ENCODE measurements around the gene PIGN.

Gene PIGN

DNA sequence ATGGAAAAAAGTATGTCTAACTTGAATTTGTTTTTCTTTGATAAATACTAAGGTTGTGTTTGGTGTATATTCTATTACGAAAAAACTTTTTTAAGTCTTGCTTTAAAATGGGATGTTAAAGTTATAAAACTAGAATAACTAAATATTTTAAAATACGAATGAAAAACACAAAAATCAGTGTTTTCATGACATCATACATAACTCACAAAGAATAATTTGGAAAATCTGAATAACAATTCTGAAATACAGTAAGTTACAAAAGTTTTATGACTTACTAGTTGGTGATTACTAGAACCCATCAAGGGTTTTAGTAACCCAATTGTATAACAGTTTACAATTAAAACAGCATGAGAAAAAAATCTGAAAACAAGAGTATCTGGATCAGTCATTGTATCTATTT lies 61.2 kb downstream of the PIGN start:
- no peak for DNase-seq (ENCODE audit: low spot score)

GRCh38 chr18:62122330-62122729 lies 64.5 kb downstream of the PIGN start:
- no peak for TF ChIP-seq CTCF (IDR thresholded peaks at IDR 0.05; ENCODE audit: poor library complexity, severe bottlenecking)
- Histone ChIP-seq H3K9me3 (ENCODE audit: severe bottlenecking) (no peaks in the 10 kb centered on the region), H3K4me1 (ENCODE audit: insufficient read depth, poor library complexity, severe bottlenecking) (no peaks in the 10 kb centered on the region), H3K4me3 (ENCODE audit: severe bottlenecking) (no peak overlapping the region), H3K27ac (ENCODE audit: poor library complexity, severe bottlenecking) (no peak overlapping the region), H3K36me3 (ENCODE audit: low read depth) (no peaks in the 10 kb centered on the region), H3K27me3 (ENCODE audit: insufficient read depth, poor library complexity, severe bottlenecking) (no peaks in the 10 kb centered on the region)
- no peak for DNase-seq (ENCODE audit: low spot score)
- ATAC-seq (ENCODE audit: low read depth) = no peak

More for the DNA sequence above, 61.2 kb downstream of the PIGN start:
- TF ChIP-seq CTCF (IDR thresholded peaks at IDR 0.05; ENCODE audit: poor library complexity, severe bottlenecking) = no peak
- no peaks in the 10 kb centered on the region for H3K4me1 ChIP-seq (ENCODE audit: insufficient read depth, poor library complexity, severe bottlenecking)
- H3K27me3 ChIP-seq (ENCODE audit: insufficient read depth, poor library complexity, severe bottlenecking) = no peaks in the 10 kb centered on the region
- no peak overlapping the region for H3K4me3 ChIP-seq (ENCODE audit: severe bottlenecking)
- H3K9me3 ChIP-seq (ENCODE audit: severe bottlenecking) = no peaks in the 10 kb centered on the region
- no peaks in the 10 kb centered on the region for H3K36me3 ChIP-seq (ENCODE audit: low read depth)
- H3K27ac ChIP-seq (ENCODE audit: poor library complexity, severe bottlenecking) = no peak overlapping the region
- ATAC-seq (ENCODE audit: low read depth) = no peak

DNA sequence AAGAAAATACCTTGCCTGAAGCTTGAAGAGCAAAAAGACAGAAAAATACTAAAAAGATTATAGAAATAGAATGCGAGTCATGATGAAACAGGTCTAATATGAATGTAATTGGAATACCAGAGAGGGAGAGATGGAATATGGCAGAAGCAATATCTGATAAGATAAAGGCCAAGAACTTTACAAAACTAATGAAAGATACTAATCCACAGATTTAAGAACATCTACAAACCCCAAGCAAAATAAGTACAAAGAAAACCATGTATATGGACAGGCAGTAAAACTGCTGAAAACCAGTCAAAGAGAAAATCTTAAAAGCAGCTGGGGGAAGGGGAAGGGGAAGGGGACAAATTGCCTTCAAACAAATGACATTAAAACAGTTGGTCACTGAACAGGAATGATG lies 67.0 kb downstream of the PIGN start:
- ATAC-seq (ENCODE audit: low read depth) (no peak), DNase-seq (ENCODE audit: low spot score) (no peak)
- Histone ChIP-seq H3K9me3 (ENCODE audit: severe bottlenecking) (no peaks in the 10 kb centered on the region), H3K4me1 (ENCODE audit: insufficient read depth, poor library complexity, severe bottlenecking) (no peaks in the 10 kb centered on the region), H3K27me3 (ENCODE audit: insufficient read depth, poor library complexity, severe bottlenecking) (no peaks in the 10 kb centered on the region), H3K27ac (ENCODE audit: poor library complexity, severe bottlenecking) (no peak overlapping the region), H3K4me3 (ENCODE audit: severe bottlenecking) (no peak overlapping the region), H3K36me3 (ENCODE audit: low read depth) (no peaks in the 10 kb centered on the region)
- no peak for TF ChIP-seq CTCF (IDR thresholded peaks at IDR 0.05; ENCODE audit: poor library complexity, severe bottlenecking)

- no peak overlapping the region for H3K4me3 ChIP-seq (ENCODE audit: severe bottlenecking)
- no peak for TF ChIP-seq CTCF (IDR thresholded peaks at IDR 0.05; ENCODE audit: poor library complexity, severe bottlenecking)
- DNase-seq (ENCODE audit: low spot score) = no peak
These were observed 68.5 kb downstream of the PIGN start for GRCh38 chr18:62118328-62118727.

GRCh38 chr18:62109676-62110075 lies 77.2 kb downstream of the PIGN start:
- no peak for TF ChIP-seq CTCF (IDR thresholded peaks at IDR 0.05; ENCODE audit: poor library complexity, severe bottlenecking)
- no peaks in the 10 kb centered on the region for H3K4me1 ChIP-seq (ENCODE audit: insufficient read depth, poor library complexity, severe bottlenecking)
- no peaks in the 10 kb centered on the region for H3K27me3 ChIP-seq (ENCODE audit: insufficient read depth, poor library complexity, severe bottlenecking)
- H3K36me3 ChIP-seq (ENCODE audit: low read depth) = no peaks in the 10 kb centered on the region
- no peaks in the 10 kb centered on the region for H3K9me3 ChIP-seq (ENCODE audit: severe bottlenecking)
- ATAC-seq (ENCODE audit: low read depth) = no peak
- no peak overlapping the region for H3K27ac ChIP-seq (ENCODE audit: poor library complexity, severe bottlenecking)
- no peak for DNase-seq (ENCODE audit: low spot score)
- H3K4me3 ChIP-seq (ENCODE audit: severe bottlenecking) = no peak overlapping the region

More at GRCh38 chr18:62118328-62118727, 68.5 kb downstream of the PIGN start:
- no peaks in the 10 kb centered on the region for H3K27me3 ChIP-seq (ENCODE audit: insufficient read depth, poor library complexity, severe bottlenecking)
- no peak overlapping the region for H3K27ac ChIP-seq (ENCODE audit: poor library complexity, severe bottlenecking)
- ATAC-seq (ENCODE audit: low read depth) = no peak
- H3K36me3 ChIP-seq (ENCODE audit: low read depth) = no peaks in the 10 kb centered on the region
- H3K4me1 ChIP-seq (ENCODE audit: insufficient read depth, poor library complexity, severe bottlenecking) = no peaks in the 10 kb centered on the region
- H3K9me3 ChIP-seq (ENCODE audit: severe bottlenecking) = no peaks in the 10 kb centered on the region
